ENCODE data around the gene C12orf57.

GRCh38 chr12:6914246-6914946, 29.4 kb upstream of the C12orf57 start, which contains the start of gene ENO2:
- TF ChIP-seq PHF8 (IDR thresholded peaks at IDR 0.05; ENCODE audit: borderline replicate concordance, low read depth) (no peak), CTCF (IDR thresholded peaks at IDR 0.05) (no peak), EP300 (IDR thresholded peaks at IDR 0.05) (no peak), POLR2AphosphoS2 (conservative IDR thresholded peaks at IDR 0.05; ENCODE audit: low read length) (no peak), NFE2L2 (conservative IDR thresholded peaks at IDR 0.05; ENCODE audit: low read length) (no peak), REST (IDR thresholded peaks at IDR 0.05) (no peak), MAX (IDR thresholded peaks at IDR 0.05) (peak; percentile 78), FOSL2 (IDR thresholded peaks at IDR 0.05) (no peak), FOSL2 (CRISPR knock-in tag; IDR thresholded peaks at IDR 0.05) (peak; percentile 69), RCOR1 (IDR thresholded peaks at IDR 0.05; ENCODE audit: low read depth, low read length) (no peak)

Data from A549 (cell line).